ENCODE results near the gene ZZZ3.

- TF ChIP-seq CTCF (conservative IDR thresholded peaks at IDR 0.05; ENCODE audit: low read depth, low read length) (no peak), EZH2 (IDR thresholded peaks at IDR 0.05; ENCODE audit: low read length, unreplicated experiment) (no peak), EZH2phosphoT487 (IDR thresholded peaks at IDR 0.05; ENCODE audit: borderline replicate concordance, low read length) (no peak)
These were observed 10.1 kb downstream of the ZZZ3 start for GRCh38 chr1:77672374-77672773.

Measured in PC-3 (cell line).